ENCODE measurements around the gene THSD7A. TPM values are rescaled to one million over a fixed set of nuclear protein-coding genes. Genes with fewer than 3 reads are reported as not detected.

The THSD7A gene
- total and polyA plus RNA-seq, 2 of the 8 experiments (the other 6 are each of a cell fraction or from before 2014, with no cell fraction given) = 0.44 to 1.2 TPM

DNA sequence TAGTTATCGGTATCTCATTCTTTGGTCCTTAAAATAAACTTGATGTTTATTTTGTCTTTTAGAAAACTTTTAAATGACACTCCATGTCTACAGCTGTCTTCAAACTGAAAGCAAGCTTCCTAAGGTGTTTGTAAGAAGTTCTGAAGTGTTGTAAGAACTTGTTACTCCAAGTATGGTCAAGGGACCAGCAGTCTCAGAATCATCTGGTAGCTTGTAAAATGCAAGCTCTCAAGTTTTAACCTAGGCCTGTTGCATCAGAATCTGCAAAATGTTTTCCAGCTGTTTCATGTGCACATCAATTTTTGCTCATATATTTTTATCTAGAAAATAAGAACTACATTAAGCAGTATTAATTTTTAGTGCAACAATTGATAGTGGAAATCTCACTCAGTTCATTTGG lies 104.1 kb downstream of the THSD7A start:
- Histone ChIP-seq H2AFZ (ENCODE audit: low read length) (no peak overlapping the region), H3K56ac (replicated peaks; ENCODE audit: insufficient read length, low read depth, low read length) (no peak overlapping the region), H4K8ac (ENCODE audit: extremely low read depth, insufficient read depth, low read length) (no peak overlapping the region), H3K9ac (replicated peaks in 1 of 4; ENCODE audit: extremely low read depth in 1 of 4, low read depth in 3 of 4, low read length in 3 of 4) (no peak overlapping the region), H3K14ac (ENCODE audit: insufficient read length) (no peak overlapping the region), H2BK12ac (ENCODE audit: low read depth, low read length) (no peak overlapping the region), H2BK15ac (ENCODE audit: low read length) (no peak overlapping the region), H3K36me3 (ENCODE audit: control insufficient read depth in 2 of 4, insufficient read depth in 4 of 4, low read length in 3 of 4) (no peaks in the 10 kb centered on the region), H2BK20ac (ENCODE audit: low read length) (no peak overlapping the region), H3K9me3 (ENCODE audit: insufficient read depth in 2 of 2, low read depth in 1 of 2, low read length in 1 of 2) (no peaks in the 10 kb centered on the region), H4K20me1 (replicated peaks in 1 of 2; ENCODE audit: control insufficient read depth in 1 of 2, insufficient read depth in 2 of 2, low read length in 2 of 2) (no peaks in the 10 kb centered on the region), H3K27me3 (replicated peaks in 1 of 4; ENCODE audit: control insufficient read depth in 3 of 4, extremely low read depth in 1 of 4, insufficient read depth in 3 of 4, low read length in 3 of 4) (no peaks in the 10 kb centered on the region), H4K91ac (replicated peaks; ENCODE audit: insufficient read length, low read length) (no peak overlapping the region), H3K4me3 (ENCODE audit: extremely low read depth in 1 of 4, insufficient read depth in 2 of 4, low read depth in 3 of 4, low read length in 4 of 4) (no peak overlapping the region), H3K23ac (ENCODE audit: insufficient read length) (no peak overlapping the region), H3K79me2 (ENCODE audit: control insufficient read depth in 1 of 2, insufficient read depth in 2 of 2, low read length in 2 of 2) (no peaks in the 10 kb centered on the region), H3K4ac (replicated peaks; ENCODE audit: insufficient read length, low read depth, low read length) (no peak overlapping the region), H3K18ac (ENCODE audit: extremely low read depth, low read length) (no peak overlapping the region), H3K27ac (ENCODE audit: low read depth, low read length) (no peak overlapping the region), H3K4me1 (replicated peaks in 1 of 4; ENCODE audit: control insufficient read depth in 3 of 4, insufficient read depth in 4 of 4, low read length in 3 of 4) (no peaks in the 10 kb centered on the region), H2BK120ac (replicated peaks; ENCODE audit: low read depth, low read length) (no peak overlapping the region), H4K5ac (ENCODE audit: insufficient read length, low read depth, low read length) (no peak overlapping the region), H3K4me2 (ENCODE audit: insufficient read depth in 1 of 2, low read depth in 2 of 2, low read length in 2 of 2) (no peak overlapping the region), H2AK5ac (ENCODE audit: low read depth, low read length) (no peak overlapping the region), H3K23me2 (ENCODE audit: low read depth, low read length) (no peaks in the 10 kb centered on the region), H2BK5ac (ENCODE audit: low read depth, low read length) (no peak overlapping the region), H3K79me1 (ENCODE audit: low read depth, low read length) (no peaks in the 10 kb centered on the region)
- ChIA-PET POLR2A (ENCODE audit: partially characterized antibody) (no interaction called here), CTCF (ENCODE audit: partially characterized antibody) (no interaction called here)
- 87% methylated on average over 1 of the region's 1 CpG; no CpG with 5 or more reads in 1 of the 2 experiments for WGBS, 2 experiments (ENCODE audit: extremely low coverage in 1 of 2, insufficient coverage in 1 of 2, insufficient read length in 1 of 2, insufficient replicate concordance in 2 of 2, low coverage in 1 of 2, low lambda C conversion rate in 2 of 2, missing lambda C conversion rate in 1 of 2)
- FAIRE-seq = no peak
- DNase-seq (ENCODE audit: low read depth in 1 of 2, low spot score in 2 of 2) = no peak
- TF ChIP-seq CREB1 (IDR thresholded peaks at IDR 0.05) = no peak
- no peak for TF ChIP-seq NRF1 (IDR thresholded peaks at IDR 0.05; ENCODE audit: low read depth, low read length)
- TF ChIP-seq SIX5 (IDR thresholded peaks at IDR 0.05; ENCODE audit: low read depth, low read length) = no peak
- TF ChIP-seq SRF (IDR thresholded peaks at IDR 0.05; ENCODE audit: low read depth, low read length) = no peak
- TF ChIP-seq BRCA1 (IDR thresholded peaks at IDR 0.05; ENCODE audit: low read depth, low read length) = no peak
- TF ChIP-seq CHD1 (IDR thresholded peaks at IDR 0.05; ENCODE audit: low read depth, low read length) = no peak
- no peak for TF ChIP-seq BCL11A (IDR thresholded peaks at IDR 0.05; ENCODE audit: low read depth in 2 of 2, low read length in 2 of 2)
- TF ChIP-seq FOSL1 (IDR thresholded peaks at IDR 0.05; ENCODE audit: insufficient read depth, low read depth, low read length) = no peak
- TF ChIP-seq POU5F1 (IDR thresholded peaks at IDR 0.05; ENCODE audit: low read depth, low read length) = no peak
- TF ChIP-seq, protein P1, sequence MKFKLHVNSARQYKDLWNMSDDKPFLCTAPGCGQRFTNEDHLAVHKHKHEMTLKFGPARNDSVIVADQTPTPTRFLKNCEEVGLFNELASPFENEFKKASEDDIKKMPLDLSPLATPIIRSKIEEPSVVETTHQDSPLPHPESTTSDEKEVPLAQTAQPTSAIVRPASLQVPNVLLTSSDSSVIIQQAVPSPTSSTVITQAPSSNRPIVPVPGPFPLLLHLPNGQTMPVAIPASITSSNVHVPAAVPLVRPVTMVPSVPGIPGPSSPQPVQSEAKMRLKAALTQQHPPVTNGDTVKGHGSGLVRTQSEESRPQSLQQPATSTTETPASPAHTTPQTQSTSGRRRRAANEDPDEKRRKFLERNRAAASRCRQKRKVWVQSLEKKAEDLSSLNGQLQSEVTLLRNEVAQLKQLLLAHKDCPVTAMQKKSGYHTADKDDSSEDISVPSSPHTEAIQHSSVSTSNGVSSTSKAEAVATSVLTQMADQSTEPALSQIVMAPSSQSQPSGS (IDR thresholded peaks at IDR 0.05; ENCODE audit: low read length) = no peak
- TF ChIP-seq KDM4A (IDR thresholded peaks at IDR 0.05; ENCODE audit: low read depth, low read length, severe bottlenecking) = no peak
- TF ChIP-seq GABPA (IDR thresholded peaks at IDR 0.05; ENCODE audit: borderline replicate concordance, insufficient read depth, low read length) = no peak
- TF ChIP-seq TAF7 (optimal IDR thresholded peaks at IDR 0.05; ENCODE audit: borderline replicate concordance, low read depth, low read length) = no peak
- TF ChIP-seq TBP (IDR thresholded peaks at IDR 0.05; ENCODE audit: low read depth, low read length) = no peak

Data from H1 (cell line).